ENCODE results near the gene ST6GALNAC6. TPM values are rescaled to one million over a fixed set of nuclear protein-coding genes. Genes with fewer than 3 reads are reported as not detected.

ST6GALNAC6 gene, protein sequence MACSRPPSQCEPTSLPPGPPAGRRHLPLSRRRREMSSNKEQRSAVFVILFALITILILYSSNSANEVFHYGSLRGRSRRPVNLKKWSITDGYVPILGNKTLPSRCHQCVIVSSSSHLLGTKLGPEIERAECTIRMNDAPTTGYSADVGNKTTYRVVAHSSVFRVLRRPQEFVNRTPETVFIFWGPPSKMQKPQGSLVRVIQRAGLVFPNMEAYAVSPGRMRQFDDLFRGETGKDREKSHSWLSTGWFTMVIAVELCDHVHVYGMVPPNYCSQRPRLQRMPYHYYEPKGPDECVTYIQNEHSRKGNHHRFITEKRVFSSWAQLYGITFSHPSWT
- 52.7 and 53.2 TPM in 2 replicates for total RNA-seq

- peak; percentile 99 for DNase-seq (ENCODE audit: insufficient read length, low spot score, missing footprints)
- H4K20me1 ChIP-seq (ENCODE audit: insufficient read depth, low read length), result peaks cover 26% of the 10 kb centered on the region
- peaks cover 38% of the 10 kb centered on the region for H3K4me1 ChIP-seq (ENCODE audit: insufficient read depth, low read length)
- H3K4me3 ChIP-seq (ENCODE audit: insufficient read depth, low read length), result peak within 1 kb of the TSS; percentile 95
- TF ChIP-seq, protein P1, sequence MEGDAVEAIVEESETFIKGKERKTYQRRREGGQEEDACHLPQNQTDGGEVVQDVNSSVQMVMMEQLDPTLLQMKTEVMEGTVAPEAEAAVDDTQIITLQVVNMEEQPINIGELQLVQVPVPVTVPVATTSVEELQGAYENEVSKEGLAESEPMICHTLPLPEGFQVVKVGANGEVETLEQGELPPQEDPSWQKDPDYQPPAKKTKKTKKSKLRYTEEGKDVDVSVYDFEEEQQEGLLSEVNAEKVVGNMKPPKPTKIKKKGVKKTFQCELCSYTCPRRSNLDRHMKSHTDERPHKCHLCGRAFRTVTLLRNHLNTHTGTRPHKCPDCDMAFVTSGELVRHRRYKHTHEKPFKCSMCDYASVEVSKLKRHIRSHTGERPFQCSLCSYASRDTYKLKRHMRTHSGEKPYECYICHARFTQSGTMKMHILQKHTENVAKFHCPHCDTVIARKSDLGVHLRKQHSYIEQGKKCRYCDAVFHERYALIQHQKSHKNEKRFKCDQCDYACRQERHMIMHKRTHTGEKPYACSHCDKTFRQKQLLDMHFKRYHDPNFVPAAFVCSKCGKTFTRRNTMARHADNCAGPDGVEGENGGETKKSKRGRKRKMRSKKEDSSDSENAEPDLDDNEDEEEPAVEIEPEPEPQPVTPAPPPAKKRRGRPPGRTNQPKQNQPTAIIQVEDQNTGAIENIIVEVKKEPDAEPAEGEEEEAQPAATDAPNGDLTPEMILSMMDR (IDR thresholded peaks at IDR 0.05; ENCODE audit: extremely low read depth, low read depth, low read length), result no peak
- peak within 1 kb of the TSS; percentile 89 for H3K4me2 ChIP-seq (ENCODE audit: insufficient read depth, low read length)
- peak within 1 kb of the TSS; percentile 83 for H2AFZ ChIP-seq (ENCODE audit: low read length)
- peaks cover 24% of the 10 kb centered on the region for H3K36me3 ChIP-seq (ENCODE audit: insufficient read depth, low read length)
- no peaks in the 10 kb centered on the region for H3K9me3 ChIP-seq (ENCODE audit: low read depth, low read length)
- no peaks in the 10 kb centered on the region for H3K27me3 ChIP-seq (ENCODE audit: insufficient read depth, low read length)
- H3K79me2 ChIP-seq (ENCODE audit: insufficient read depth, low read length), result peaks cover 28% of the 10 kb centered on the region
- H3K27ac ChIP-seq (ENCODE audit: low read depth, low read length), result peak within 1 kb of the TSS; percentile 89
These were observed at the start of gene ST6GALNAC6 for GRCh38 chr9:127899128-127899943. TSS of gene ST6GALNAC6 (minus strand) at chr9:127899603. CDS start at chr9:127897981, 1,622 bp downstream.

DNA sequence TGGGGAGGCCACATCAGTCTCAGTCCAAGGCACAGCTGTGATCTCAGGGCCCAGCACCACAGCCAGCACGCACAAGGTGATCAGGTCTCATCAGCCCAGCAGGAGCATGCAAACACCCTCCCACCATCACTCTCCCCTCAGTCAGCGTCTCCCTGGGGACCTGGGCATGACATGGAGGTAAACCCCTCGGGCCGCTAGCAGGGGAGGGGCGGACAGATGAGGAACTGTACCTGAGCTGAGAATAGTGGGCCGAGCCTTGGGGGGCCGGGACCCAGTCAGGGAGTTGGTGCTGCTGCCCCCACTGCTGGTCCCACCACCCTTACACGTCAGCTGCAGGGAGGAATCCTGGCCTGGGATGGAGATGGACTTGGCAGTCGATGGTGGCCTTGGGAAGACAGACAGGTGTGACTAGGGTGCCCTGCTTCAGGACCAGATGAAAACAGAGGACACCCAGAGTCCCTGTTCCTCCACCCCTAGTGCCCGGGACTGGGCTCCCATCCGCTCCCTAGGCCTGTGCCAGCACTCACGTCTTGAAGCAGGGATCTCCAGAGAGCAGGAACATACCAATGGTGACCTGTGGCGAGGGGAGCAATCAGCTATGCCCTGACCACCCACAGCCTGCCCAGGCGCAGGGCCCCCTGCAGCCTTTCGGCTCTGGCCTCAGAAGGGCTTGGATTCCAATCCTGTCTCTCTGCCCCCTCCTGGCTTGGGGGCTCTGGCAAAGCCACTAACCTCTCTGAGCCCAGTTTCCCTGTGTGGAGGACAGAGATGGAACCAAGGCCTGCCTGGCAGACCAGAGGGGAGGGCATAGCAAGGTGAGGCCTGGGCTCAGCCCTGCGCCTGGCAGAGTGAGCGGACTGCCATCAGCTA is 48.7 kb upstream of the ST6GALNAC6 start:
- no peak for DNase-seq (ENCODE audit: insufficient read length, low spot score, missing footprints)
- H3K36me3 ChIP-seq (ENCODE audit: insufficient read depth, low read length), result peaks cover 11% of the 10 kb centered on the region
- H4K20me1 ChIP-seq (ENCODE audit: insufficient read depth, low read length), result peaks cover 23% of the 10 kb centered on the region
- H2AFZ ChIP-seq (ENCODE audit: low read length), result no peak overlapping the region
- no peaks in the 10 kb centered on the region for H3K9me3 ChIP-seq (ENCODE audit: low read depth, low read length)
- H3K4me2 ChIP-seq (ENCODE audit: insufficient read depth, low read length), result no peak overlapping the region
- no peaks in the 10 kb centered on the region for H3K27me3 ChIP-seq (ENCODE audit: insufficient read depth, low read length)
- H3K79me2 ChIP-seq (ENCODE audit: insufficient read depth, low read length), result peaks cover 56% of the 10 kb centered on the region
- H3K27ac ChIP-seq (ENCODE audit: low read depth, low read length), result no peak overlapping the region
- TF ChIP-seq, protein P1 (IDR thresholded peaks at IDR 0.05; ENCODE audit: extremely low read depth, low read depth, low read length), result no peak
- no peak overlapping the region for H3K4me3 ChIP-seq (ENCODE audit: insufficient read depth, low read length)
- no peaks in the 10 kb centered on the region for H3K4me1 ChIP-seq (ENCODE audit: insufficient read depth, low read length)

- H3K79me2 ChIP-seq (ENCODE audit: insufficient read depth, low read length), result peaks cover 43% of the 10 kb centered on the region
- H3K9me3 ChIP-seq (ENCODE audit: low read depth, low read length), result no peaks in the 10 kb centered on the region
- peaks cover 20% of the 10 kb centered on the region for H4K20me1 ChIP-seq (ENCODE audit: insufficient read depth, low read length)
- H3K27me3 ChIP-seq (ENCODE audit: insufficient read depth, low read length), result no peaks in the 10 kb centered on the region
- H3K4me3 ChIP-seq (ENCODE audit: insufficient read depth, low read length), result no peak overlapping the region
- H3K36me3 ChIP-seq (ENCODE audit: insufficient read depth, low read length), result peaks cover 24% of the 10 kb centered on the region
- H3K27ac ChIP-seq (ENCODE audit: low read depth, low read length), result no peak overlapping the region
- no peak for DNase-seq (ENCODE audit: insufficient read length, low spot score, missing footprints)
- no peak overlapping the region for H3K4me2 ChIP-seq (ENCODE audit: insufficient read depth, low read length)
- TF ChIP-seq, protein P1 (IDR thresholded peaks at IDR 0.05; ENCODE audit: extremely low read depth, low read depth, low read length), result no peak
- no peak overlapping the region for H2AFZ ChIP-seq (ENCODE audit: low read length)
- peaks cover 3% of the 10 kb centered on the region for H3K4me1 ChIP-seq (ENCODE audit: insufficient read depth, low read length)
These were observed 47.3 kb upstream of the ST6GALNAC6 start for GRCh38 chr9:127946728-127947127.

Measured in osteoblast (primary cell).